ENCODE data around the gene NSMF.

The NSMF gene

GRCh38 chr9:137461663-137462395 lies 2.7 kb upstream of the NSMF start:
- H3K9ac ChIP-seq (ENCODE audit: low read depth, low read length, poor library complexity, severe bottlenecking) = no peak overlapping the region
- H3K9me3 ChIP-seq (ENCODE audit: insufficient read depth, low read depth, low read length) = peaks cover 4% of the 10 kb centered on the region; the same call in 1 of the 2 replicates
- no peaks in the 10 kb centered on the region for H3K27me3 ChIP-seq (ENCODE audit: insufficient read depth, low read length, poor library complexity, severe bottlenecking)
- H3K4me2 ChIP-seq (ENCODE audit: low read depth, low read length, poor library complexity, severe bottlenecking) = no peak overlapping the region
- no peaks in the 10 kb centered on the region for H3K9me2 ChIP-seq (replicated peaks; ENCODE audit: low read depth, low read length)
- no peaks in the 10 kb centered on the region for H3K4me1 ChIP-seq (ENCODE audit: insufficient read depth, low read length, poor library complexity, severe bottlenecking)
- TF ChIP-seq, protein P1, sequence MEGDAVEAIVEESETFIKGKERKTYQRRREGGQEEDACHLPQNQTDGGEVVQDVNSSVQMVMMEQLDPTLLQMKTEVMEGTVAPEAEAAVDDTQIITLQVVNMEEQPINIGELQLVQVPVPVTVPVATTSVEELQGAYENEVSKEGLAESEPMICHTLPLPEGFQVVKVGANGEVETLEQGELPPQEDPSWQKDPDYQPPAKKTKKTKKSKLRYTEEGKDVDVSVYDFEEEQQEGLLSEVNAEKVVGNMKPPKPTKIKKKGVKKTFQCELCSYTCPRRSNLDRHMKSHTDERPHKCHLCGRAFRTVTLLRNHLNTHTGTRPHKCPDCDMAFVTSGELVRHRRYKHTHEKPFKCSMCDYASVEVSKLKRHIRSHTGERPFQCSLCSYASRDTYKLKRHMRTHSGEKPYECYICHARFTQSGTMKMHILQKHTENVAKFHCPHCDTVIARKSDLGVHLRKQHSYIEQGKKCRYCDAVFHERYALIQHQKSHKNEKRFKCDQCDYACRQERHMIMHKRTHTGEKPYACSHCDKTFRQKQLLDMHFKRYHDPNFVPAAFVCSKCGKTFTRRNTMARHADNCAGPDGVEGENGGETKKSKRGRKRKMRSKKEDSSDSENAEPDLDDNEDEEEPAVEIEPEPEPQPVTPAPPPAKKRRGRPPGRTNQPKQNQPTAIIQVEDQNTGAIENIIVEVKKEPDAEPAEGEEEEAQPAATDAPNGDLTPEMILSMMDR (conservative IDR thresholded peaks at IDR 0.05; ENCODE audit: low read length) = no peak
- TF ChIP-seq EZH2phosphoT487 (IDR thresholded peaks at IDR 0.05; ENCODE audit: borderline replicate concordance) = no peak
- no peak overlapping the region for H2AFZ ChIP-seq (ENCODE audit: low read length)
- no peak overlapping the region for H3K4me3 ChIP-seq (ENCODE audit: low read length, poor library complexity, severe bottlenecking)
- H3K79me2 ChIP-seq (ENCODE audit: insufficient read depth, low read length) = no peaks in the 10 kb centered on the region
- H3K36me3 ChIP-seq (ENCODE audit: insufficient read depth, low read length) = no peaks in the 10 kb centered on the region
- H4K20me1 ChIP-seq (ENCODE audit: insufficient read depth, low read length, poor library complexity, severe bottlenecking) = no peaks in the 10 kb centered on the region
- no peaks in the 10 kb centered on the region for H3F3A ChIP-seq (ENCODE audit: low read depth)

DNA sequence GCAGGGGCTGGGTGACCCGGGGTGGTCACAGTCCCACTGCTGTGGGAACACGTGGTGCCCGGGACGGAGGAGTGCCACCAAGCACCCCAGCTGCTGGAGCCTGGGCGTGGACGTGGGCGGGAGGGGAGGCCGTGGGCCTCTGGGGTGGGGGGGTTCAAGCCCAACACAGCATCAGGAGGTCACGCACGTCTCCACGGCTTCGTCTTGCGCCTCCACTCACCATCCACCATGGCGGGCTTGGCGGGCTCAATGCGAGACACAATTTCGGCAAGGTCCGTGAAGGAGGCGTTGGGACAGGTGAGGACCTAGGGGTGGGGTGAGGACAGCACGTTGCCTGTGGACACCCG lies 2.2 kb upstream of the NSMF start:
- Histone ChIP-seq H3K4me2 (ENCODE audit: low read depth, low read length, poor library complexity, severe bottlenecking) (no peak overlapping the region), H3K36me3 (ENCODE audit: insufficient read depth, low read length) (no peaks in the 10 kb centered on the region)

GRCh38 chr9:137460363-137461315 lies 1.5 kb upstream of the NSMF start:
- Histone ChIP-seq H3K27me3 (ENCODE audit: insufficient read depth, low read length, poor library complexity, severe bottlenecking) (no peaks in the 10 kb centered on the region), H3K4me2 (ENCODE audit: low read depth, low read length, poor library complexity, severe bottlenecking) (no peak overlapping the region), H3K4me1 (ENCODE audit: insufficient read depth, low read length, poor library complexity, severe bottlenecking) (no peaks in the 10 kb centered on the region), H3K79me2 (ENCODE audit: insufficient read depth, low read length) (no peaks in the 10 kb centered on the region), H2AFZ (ENCODE audit: low read length) (no peak overlapping the region), H3K9ac (ENCODE audit: low read depth, low read length, poor library complexity, severe bottlenecking) (no peak overlapping the region), H3K9me3 (ENCODE audit: insufficient read depth, low read depth, low read length) (no peaks in the 10 kb centered on the region), H3F3A (ENCODE audit: low read depth) (no peaks in the 10 kb centered on the region), H3K36me3 (ENCODE audit: insufficient read depth, low read length) (no peaks in the 10 kb centered on the region), H3K4me3 (ENCODE audit: low read length, poor library complexity, severe bottlenecking) (no peak overlapping the region), H4K20me1 (ENCODE audit: insufficient read depth, low read length, poor library complexity, severe bottlenecking) (no peaks in the 10 kb centered on the region), H3K9me2 (replicated peaks; ENCODE audit: low read depth, low read length) (no peaks in the 10 kb centered on the region)
- TF ChIP-seq, protein P1 (conservative IDR thresholded peaks at IDR 0.05; ENCODE audit: low read length) = no peak
- TF ChIP-seq EZH2phosphoT487 (IDR thresholded peaks at IDR 0.05; ENCODE audit: borderline replicate concordance) = no peak

More for the DNA sequence above, 2.2 kb upstream of the NSMF start:
- Histone ChIP-seq H3K79me2 (ENCODE audit: insufficient read depth, low read length) (no peaks in the 10 kb centered on the region), H2AFZ (ENCODE audit: low read length) (no peak overlapping the region), H3K4me3 (ENCODE audit: low read length, poor library complexity, severe bottlenecking) (no peak overlapping the region), H3K9me2 (replicated peaks; ENCODE audit: low read depth, low read length) (no peaks in the 10 kb centered on the region), H4K20me1 (ENCODE audit: insufficient read depth, low read length, poor library complexity, severe bottlenecking) (no peaks in the 10 kb centered on the region), H3K27me3 (ENCODE audit: insufficient read depth, low read length, poor library complexity, severe bottlenecking) (no peaks in the 10 kb centered on the region), H3F3A (ENCODE audit: low read depth) (no peaks in the 10 kb centered on the region), H3K9ac (ENCODE audit: low read depth, low read length, poor library complexity, severe bottlenecking) (no peak overlapping the region), H3K9me3 (ENCODE audit: insufficient read depth, low read depth, low read length) (peaks cover 4% of the 10 kb centered on the region; the same call in 1 of the 2 replicates), H3K4me1 (ENCODE audit: insufficient read depth, low read length, poor library complexity, severe bottlenecking) (no peaks in the 10 kb centered on the region)
- TF ChIP-seq EZH2phosphoT487 (IDR thresholded peaks at IDR 0.05; ENCODE audit: borderline replicate concordance) = no peak
- TF ChIP-seq, protein P1 (conservative IDR thresholded peaks at IDR 0.05; ENCODE audit: low read length) = no peak
